ENCODE data around the gene TP53I3. TPM values are rescaled to one million over a fixed set of nuclear protein-coding genes. Genes with fewer than 3 reads are reported as not detected.
"Not testable (repeated sequence)": the region's sequence is repeated elsewhere in the genome, so short reads cannot be mapped to it uniquely, and the experiment has no call there.

The TP53I3 gene
- polyA plus RNA-seq, 2 donors = 116 to 123 TPM

- 70 to 82% methylated on average over 1 of the region's 1 CpG for WGBS, 2 donors
- H3K27me3 ChIP-seq (ENCODE audit: control insufficient read depth in 1 of 2, insufficient read depth in 2 of 2, low read length in 2 of 2) = no peaks in the 10 kb centered on the region
- H3K9me3 ChIP-seq (ENCODE audit: control insufficient read depth in 2 of 2, insufficient read depth in 1 of 2, low read depth in 1 of 2, low read length in 1 of 2) = no peaks in the 10 kb centered on the region
- no peak overlapping the region for H3K27ac ChIP-seq (ENCODE audit: low read depth in 2 of 2, low read length in 1 of 2)
- H3K4me3 ChIP-seq (ENCODE audit: low read depth in 1 of 2, low read length in 2 of 2) = no peak overlapping the region
- H3K4me1 ChIP-seq (ENCODE audit: control insufficient read depth in 2 of 2, insufficient read depth in 2 of 2, low read length in 1 of 2) = no peaks in the 10 kb centered on the region
- H3K36me3 ChIP-seq (ENCODE audit: control insufficient read depth in 2 of 2, insufficient read depth in 2 of 2, low read length in 1 of 2) = no peaks in the 10 kb centered on the region
Measured at GRCh38 chr2:24117902-24118301, 33.3 kb upstream of the TP53I3 start.

GRCh38 chr2:24115057-24115456 is 30.4 kb upstream of the TP53I3 start:
- H3K9me3 ChIP-seq (ENCODE audit: control insufficient read depth in 2 of 2, insufficient read depth in 1 of 2, low read depth in 1 of 2, low read length in 1 of 2) = no peaks in the 10 kb centered on the region
- no peaks in the 10 kb centered on the region for H3K4me1 ChIP-seq (ENCODE audit: control insufficient read depth in 2 of 2, insufficient read depth in 2 of 2, low read length in 1 of 2)
- H3K27me3 ChIP-seq (ENCODE audit: control insufficient read depth in 1 of 2, insufficient read depth in 2 of 2, low read length in 2 of 2) = no peaks in the 10 kb centered on the region
- no peaks in the 10 kb centered on the region for H3K36me3 ChIP-seq (ENCODE audit: control insufficient read depth in 2 of 2, insufficient read depth in 2 of 2, low read length in 1 of 2)
- H3K27ac ChIP-seq (ENCODE audit: low read depth in 2 of 2, low read length in 1 of 2) = no peak overlapping the region
- whole genome bisulfite sequencing, 2 donors = 46 to 47% methylated on average over 2 of the region's 2 CpGs
- no peak overlapping the region for H3K4me3 ChIP-seq (ENCODE audit: low read depth in 1 of 2, low read length in 2 of 2)

- 63 to 69% methylated on average over 2 of the region's 2 CpGs for WGBS, 2 donors
- H3K4me3 ChIP-seq (ENCODE audit: low read depth in 1 of 2, low read length in 2 of 2) = no peak overlapping the region
- no peaks in the 10 kb centered on the region for H3K9me3 ChIP-seq (ENCODE audit: control insufficient read depth in 2 of 2, insufficient read depth in 1 of 2, low read depth in 1 of 2, low read length in 1 of 2)
- H3K36me3 ChIP-seq (ENCODE audit: control insufficient read depth in 2 of 2, insufficient read depth in 2 of 2, low read length in 1 of 2) = no peaks in the 10 kb centered on the region
- H3K4me1 ChIP-seq (ENCODE audit: control insufficient read depth in 2 of 2, insufficient read depth in 2 of 2, low read length in 1 of 2) = no peaks in the 10 kb centered on the region
- no peaks in the 10 kb centered on the region for H3K27me3 ChIP-seq (ENCODE audit: control insufficient read depth in 1 of 2, insufficient read depth in 2 of 2, low read length in 2 of 2)
- peak overlapping the region in 1 of 2 donors; percentile 45 for H3K27ac ChIP-seq (ENCODE audit: low read depth in 2 of 2, low read length in 1 of 2)
Measured at GRCh38 chr2:24111407-24111901, 26.8 kb upstream of the TP53I3 start.

GRCh38 chr2:24110660-24111303 is 26.1 kb upstream of the TP53I3 start:
- H3K9me3 ChIP-seq (ENCODE audit: control insufficient read depth in 2 of 2, insufficient read depth in 1 of 2, low read depth in 1 of 2, low read length in 1 of 2) = no peaks in the 10 kb centered on the region
- peak overlapping the region in 1 of 2 donors; percentile 61 for H3K27ac ChIP-seq (ENCODE audit: low read depth in 2 of 2, low read length in 1 of 2)
- no peak overlapping the region for H3K4me3 ChIP-seq (ENCODE audit: low read depth in 1 of 2, low read length in 2 of 2)
- H3K4me1 ChIP-seq (ENCODE audit: control insufficient read depth in 2 of 2, insufficient read depth in 2 of 2, low read length in 1 of 2) = no peaks in the 10 kb centered on the region
- H3K36me3 ChIP-seq (ENCODE audit: control insufficient read depth in 2 of 2, insufficient read depth in 2 of 2, low read length in 1 of 2) = no peaks in the 10 kb centered on the region
- 80 to 89% methylated on average over 7 of the region's 7 CpGs for WGBS, 2 donors
- no peaks in the 10 kb centered on the region for H3K27me3 ChIP-seq (ENCODE audit: control insufficient read depth in 1 of 2, insufficient read depth in 2 of 2, low read length in 2 of 2)

GRCh38 chr2:24109431-24109830 is 24.8 kb upstream of the TP53I3 start:
- WGBS, 2 donors = 100% methylated on average over 1 of the region's 1 CpG
- H3K4me1 ChIP-seq (ENCODE audit: control insufficient read depth in 2 of 2, insufficient read depth in 2 of 2, low read length in 1 of 2); H3K4me3 ChIP-seq (ENCODE audit: low read depth in 1 of 2, low read length in 2 of 2); H3K27me3 ChIP-seq (ENCODE audit: control insufficient read depth in 1 of 2, insufficient read depth in 2 of 2, low read length in 2 of 2); H3K36me3 ChIP-seq (ENCODE audit: control insufficient read depth in 2 of 2, insufficient read depth in 2 of 2, low read length in 1 of 2); H3K9me3 ChIP-seq (ENCODE audit: control insufficient read depth in 2 of 2, insufficient read depth in 1 of 2, low read depth in 1 of 2, low read length in 1 of 2); H3K27ac ChIP-seq (ENCODE audit: low read depth in 2 of 2, low read length in 1 of 2): not testable (repeated sequence)

GRCh38 chr2:24107336-24107735 is 22.7 kb upstream of the TP53I3 start:
- Histone ChIP-seq H3K27me3 (ENCODE audit: control insufficient read depth in 1 of 2, insufficient read depth in 2 of 2, low read length in 2 of 2) (no peaks in the 10 kb centered on the region), H3K9me3 (ENCODE audit: control insufficient read depth in 2 of 2, insufficient read depth in 1 of 2, low read depth in 1 of 2, low read length in 1 of 2) (no peaks in the 10 kb centered on the region), H3K36me3 (ENCODE audit: control insufficient read depth in 2 of 2, insufficient read depth in 2 of 2, low read length in 1 of 2) (peaks cover 0 to 10% of the 10 kb centered on the region in 2 donors), H3K4me3 (ENCODE audit: low read depth in 1 of 2, low read length in 2 of 2) (no peak overlapping the region), H3K4me1 (ENCODE audit: control insufficient read depth in 2 of 2, insufficient read depth in 2 of 2, low read length in 1 of 2) (peaks cover 0 to 3% of the 10 kb centered on the region in 2 donors), H3K27ac (ENCODE audit: low read depth in 2 of 2, low read length in 1 of 2) (no peak overlapping the region)
- 40 to 97% methylated on average over 1 of the region's 1 CpG for WGBS, 2 donors

- Histone ChIP-seq H3K36me3 (ENCODE audit: control insufficient read depth in 2 of 2, insufficient read depth in 2 of 2, low read length in 1 of 2) (peaks cover 0 to 10% of the 10 kb centered on the region in 2 donors), H3K27me3 (ENCODE audit: control insufficient read depth in 1 of 2, insufficient read depth in 2 of 2, low read length in 2 of 2) (no peaks in the 10 kb centered on the region)
Measured at GRCh38 chr2:24106786-24107185, 22.2 kb upstream of the TP53I3 start.

GRCh38 chr2:24105816-24106215 is 21.2 kb upstream of the TP53I3 start:
- no peaks in the 10 kb centered on the region for H3K27me3 ChIP-seq (ENCODE audit: control insufficient read depth in 1 of 2, insufficient read depth in 2 of 2, low read length in 2 of 2)
- no peak overlapping the region for H3K27ac ChIP-seq (ENCODE audit: low read depth in 2 of 2, low read length in 1 of 2)
- peaks cover 0 to 3% of the 10 kb centered on the region in 2 donors for H3K4me1 ChIP-seq (ENCODE audit: control insufficient read depth in 2 of 2, insufficient read depth in 2 of 2, low read length in 1 of 2)
- WGBS, 2 donors = 25 to 46% methylated on average over 2 of the region's 2 CpGs
- no peaks in the 10 kb centered on the region for H3K9me3 ChIP-seq (ENCODE audit: control insufficient read depth in 2 of 2, insufficient read depth in 1 of 2, low read depth in 1 of 2, low read length in 1 of 2)
- H3K4me3 ChIP-seq (ENCODE audit: low read depth in 1 of 2, low read length in 2 of 2) = no peak overlapping the region
- peaks cover 0 to 10% of the 10 kb centered on the region in 2 donors for H3K36me3 ChIP-seq (ENCODE audit: control insufficient read depth in 2 of 2, insufficient read depth in 2 of 2, low read length in 1 of 2)

More at GRCh38 chr2:24106786-24107185, 22.2 kb upstream of the TP53I3 start:
- no peaks in the 10 kb centered on the region for H3K9me3 ChIP-seq (ENCODE audit: control insufficient read depth in 2 of 2, insufficient read depth in 1 of 2, low read depth in 1 of 2, low read length in 1 of 2)
- no peak overlapping the region for H3K27ac ChIP-seq (ENCODE audit: low read depth in 2 of 2, low read length in 1 of 2)
- H3K4me3 ChIP-seq (ENCODE audit: low read depth in 1 of 2, low read length in 2 of 2) = no peak overlapping the region
- H3K4me1 ChIP-seq (ENCODE audit: control insufficient read depth in 2 of 2, insufficient read depth in 2 of 2, low read length in 1 of 2) = peaks cover 0 to 3% of the 10 kb centered on the region in 2 donors

GRCh38 chr2:24104906-24105305 is 20.3 kb upstream of the TP53I3 start:
- WGBS, 2 donors = 51 to 75% methylated on average over 4 of the region's 4 CpGs
- H3K27ac ChIP-seq (ENCODE audit: low read depth in 2 of 2, low read length in 1 of 2) = peak overlapping the region in 1 of 2 donors; percentile 34
- no peaks in the 10 kb centered on the region for H3K9me3 ChIP-seq (ENCODE audit: control insufficient read depth in 2 of 2, insufficient read depth in 1 of 2, low read depth in 1 of 2, low read length in 1 of 2)
- H3K36me3 ChIP-seq (ENCODE audit: control insufficient read depth in 2 of 2, insufficient read depth in 2 of 2, low read length in 1 of 2) = peaks cover 0 to 10% of the 10 kb centered on the region in 2 donors
- H3K4me1 ChIP-seq (ENCODE audit: control insufficient read depth in 2 of 2, insufficient read depth in 2 of 2, low read length in 1 of 2) = peaks cover 0 to 3% of the 10 kb centered on the region in 2 donors
- no peaks in the 10 kb centered on the region for H3K27me3 ChIP-seq (ENCODE audit: control insufficient read depth in 1 of 2, insufficient read depth in 2 of 2, low read length in 2 of 2)
- no peak overlapping the region for H3K4me3 ChIP-seq (ENCODE audit: low read depth in 1 of 2, low read length in 2 of 2)

- Histone ChIP-seq H3K4me1 (ENCODE audit: control insufficient read depth in 2 of 2, insufficient read depth in 2 of 2, low read length in 1 of 2) (peaks cover 0 to 3% of the 10 kb centered on the region in 2 donors), H3K9me3 (ENCODE audit: control insufficient read depth in 2 of 2, insufficient read depth in 1 of 2, low read depth in 1 of 2, low read length in 1 of 2) (no peaks in the 10 kb centered on the region), H3K27ac (ENCODE audit: low read depth in 2 of 2, low read length in 1 of 2) (peak overlapping the region in 1 of 2 donors; percentile 50), H3K27me3 (ENCODE audit: control insufficient read depth in 1 of 2, insufficient read depth in 2 of 2, low read length in 2 of 2) (no peaks in the 10 kb centered on the region), H3K4me3 (ENCODE audit: low read depth in 1 of 2, low read length in 2 of 2) (no peak overlapping the region), H3K36me3 (ENCODE audit: control insufficient read depth in 2 of 2, insufficient read depth in 2 of 2, low read length in 1 of 2) (peaks cover 0 to 10% of the 10 kb centered on the region in 2 donors)
- 94 to 96% methylated on average over 8 of the region's 8 CpGs for WGBS, 2 donors
Measured at GRCh38 chr2:24104110-24104650, 19.5 kb upstream of the TP53I3 start.

Data from esophagus (tissue), 2 donors.